HepG2 (cell line): Measurements from ENCODE around the gene MRPL20. TPM values are rescaled to one million over a fixed set of nuclear protein-coding genes. Genes with fewer than 3 reads are reported as not detected.
"Not testable (repeated sequence)": the region's sequence is repeated elsewhere in the genome, so short reads cannot be mapped to it uniquely, and the experiment has no call there.

Experiments
- ATAC-seq: fragments of 200-7000 bp; cut with Tn5 transposase; 3 replicates; pipeline ENCODE4 v1.9.1; 2020; ENCODE audit warnings: mild to moderate bottlenecking, moderate library complexity
- BruUV-seq: library from RNA; stranded (reverse); fragments of 400-500 nt; replicated peaks from 2 replicates; lab custom pipeline; 2021; lab: Mats Ljungman, UMichigan
- CTCF ChIA-PET: fragments of 300-600 bp; formaldehyde crosslinking; extraction: SDS; loops from one replicate; lab custom pipeline; 2021; ENCODE audit warnings: low total read pairs, inconsistent platforms, low intra/inter-chr PET ratio; lab: Yijun Ruan, JAX
- POLR2A ChIA-PET: fragments of 350-600 bp; sonication (Branson Sonifier 250); formaldehyde crosslinking; loops from one replicate; lab custom pipeline; 2020; ENCODE audit warnings: antibody characterized with exemption, inconsistent platforms; lab: Yijun Ruan, JAX
- DNase-seq: peaks from one replicate; pipeline ENCODE4 v3.0.0-alpha.2; 2015; ENCODE audit warnings: low spot score
- FAIRE-seq: peaks from 3 replicates; lab custom pipeline; 2011; peaks lifted over from hg19 to GRCh38; lab: Jason Lieb, UNC
- H2AFZ ChIP-seq: one replicate; pipeline ENCODE4 v1.6.1; 2011; ENCODE audit warnings: low read length, inconsistent platforms
- H3K27ac ChIP-seq: fragments of 300-600 bp; 3 replicates; pipeline ENCODE4 v1.8.0; 2011; ENCODE audit warnings: mixed run types, mild to moderate bottlenecking, mixed read lengths, low read length, inconsistent platforms; ENCODE audit not compliant: insufficient read depth; ENCODE audit errors: extremely low read length
- H3K27me3 ChIP-seq, 2 experiments: fragments of 200-600 bp in 1 of 2; 2 replicates in 1 of 2; 3 replicates in 1 of 2; pipeline versions ENCODE4 v1.6.0 to v1.8.0; 2011; ENCODE audit warnings: low read length in 2 of 2, mild to moderate bottlenecking in 2 of 2, moderate library complexity in 2 of 2, inconsistent platforms in 1 of 2; ENCODE audit not compliant: insufficient read depth in 2 of 2, control insufficient read depth in 1 of 2
- H3K36me3 ChIP-seq, 2 experiments: fragments of 200-600 bp in 1 of 2; replicated peaks in 1 of 2; 2 replicates in 1 of 2; 3 replicates in 1 of 2; pipeline versions ENCODE4 v1.5.1 to v1.8.0; 2011; ENCODE audit warnings: low read length in 2 of 2, inconsistent platforms in 1 of 2; ENCODE audit not compliant: insufficient read depth in 2 of 2, control insufficient read depth in 1 of 2
- H3K4me1 ChIP-seq: 2 replicates; pipeline ENCODE4 v1.5.1; 2012; ENCODE audit warnings: low read length, inconsistent platforms; ENCODE audit not compliant: insufficient read depth
- H3K4me2 ChIP-seq: 2 replicates; pipeline ENCODE4 v1.6.0; 2011; ENCODE audit warnings: low read depth, low read length, inconsistent platforms
- H3K4me3 ChIP-seq, 3 experiments: fragments of 200-600 bp in 1 of 3; sonication (generic), shearing (Covaris generic) in 1 of 3; replicated peaks in 1 of 3; 2 replicates each; pipeline ENCODE4 v1.5.1; 2011 to 2016; ENCODE audit warnings: low read length in 3 of 3, inconsistent platforms in 2 of 3, low read depth in 2 of 3, mild to moderate bottlenecking in 2 of 3, control low read depth in 1 of 3, mixed read lengths in 1 of 3; ENCODE audit not compliant: insufficient read depth in 1 of 3
- H3K79me2 ChIP-seq: one replicate; pipeline ENCODE4 v1.6.1; 2011; ENCODE audit warnings: low read length, inconsistent platforms; ENCODE audit not compliant: insufficient read depth
- H3K9ac ChIP-seq: 2 replicates; pipeline ENCODE4 v1.6.0; 2011; ENCODE audit warnings: mild to moderate bottlenecking, low read depth, low read length, inconsistent platforms; ENCODE audit not compliant: insufficient read depth
- H3K9me3 ChIP-seq: 2 replicates; pipeline ENCODE4 v1.5.1; 2012; ENCODE audit warnings: mild to moderate bottlenecking, low read length
- H4K20me1 ChIP-seq: 2 replicates; pipeline ENCODE4 v1.6.0; 2011; ENCODE audit warnings: inconsistent platforms, mild to moderate bottlenecking, low read length, moderate library complexity; ENCODE audit not compliant: insufficient read depth
- CENPX ChIP-seq: sonication (generic); formaldehyde crosslinking; IDR thresholded peaks from 2 replicates; pipeline ENCODE4 v1.9.0; 2021; ENCODE audit warnings: mild to moderate bottlenecking, missing genetic modification reagents, moderate library complexity
- NFATC3 ChIP-seq: sonication (generic); formaldehyde crosslinking; IDR thresholded peaks from 2 replicates; pipeline ENCODE4 v1.5.1; 2020; ENCODE audit warnings: mild to moderate bottlenecking, missing genetic modification reagents
- YEATS2 ChIP-seq: sonication (generic); formaldehyde crosslinking; IDR thresholded peaks from 2 replicates; pipeline ENCODE4 v1.4.0; 2020; ENCODE audit warnings: missing genetic modification reagents, borderline replicate concordance
- ZKSCAN1 ChIP-seq: fragments of 150-350 bp; IDR thresholded peaks from 2 replicates; pipeline ENCODE4 v1.6.1; 2014; ENCODE audit warnings: low read length
- WGBS: methylation state at CpG from one replicate; pipeline ENCODE4 v1.1.6; 2017; ENCODE audit warnings: low lambda C conversion rate; 5-methylcytosine and 5-hydroxymethylcytosine counted together
- in situ Hi-C: cut with HindIII; loops from 2 replicates; pipeline ENCODE4 v1.10.0; 2017; ENCODE audit warnings: low pct_unique_long_range_greater_than_20kb; ENCODE audit not compliant: extremely low pct_ligation_motif_present
- intact Hi-C: fragments of 100-400 bp; cut with micrococcal nuclease; formaldehyde crosslinking; loops from one replicate; pipeline ENCODE4 v1.10.0; 2022; ENCODE audit not compliant: unreplicated experiment
- polyA plus RNA-seq, 8 experiments: library from polyadenylated mRNA; depleted of rRNA in 3 of 8; stranded (reverse) in 7 of 8; unstranded in 1 of 8; fragments of >200 nt; fragmentation: Illumina TruSeq in 4 of 8; extraction: Trizol in 4 of 8; gene quantifications; 2 replicates each; pipeline versions ENCODE4 v1.2.1 to v1.2.3, GENCODE V29; 2011 to 2016; ENCODE audit warnings: low read depth in 4 of 8, missing spikeins in 1 of 8, mixed read lengths in 1 of 8; ENCODE audit not compliant: insufficient read depth in 1 of 8
- total RNA-seq, 5 experiments: library from RNA; depleted of rRNA; stranded (reverse); fragments of >200 nt; fragmentation: Illumina TruSeq; extraction: Trizol; gene quantifications; 2 replicates each; pipeline ENCODE4 v1.2.3, GENCODE V29; 2016; ENCODE audit warnings: low read depth in 1 of 5

The MRPL20 gene
- total and polyA plus RNA-seq, 2 of the 13 experiments (the other 11 are each of a cell fraction or from before 2014, with no cell fraction given), result 59.2 to 127 TPM

GRCh38 chr1:1455366-1455884, 48.3 kb upstream of the MRPL20 start:
- CTCF ChIA-PET, result no interaction called here
- BruUV-seq, result no TSS peak

GRCh38 chr1:1454286-1455056, 47.4 kb upstream of the MRPL20 start:
- POLR2A ChIA-PET, result interaction anchor here (0.7 kb wide), 1 partner anchor 106 kb away, joined by 3 read pairs; no protein-coding TSS in a partner anchor
- ATAC-seq, result not testable (repeated sequence)

More at GRCh38 chr1:1455366-1455884, 48.3 kb upstream of the MRPL20 start:
- H3K27me3 ChIP-seq, result peaks cover 5 to 14% of the 10 kb centered on the region in 2 experiments; a peak in 3 of 5 replicates
- no peak; the same call in 2 of the 3 replicates for ATAC-seq
- H3K27ac ChIP-seq, result no peak overlapping the region
- no peaks in the 10 kb centered on the region for H3K36me3 ChIP-seq
- H3K9ac ChIP-seq, result no peak overlapping the region
- no peaks in the 10 kb centered on the region for H3K79me2 ChIP-seq
- H4K20me1 ChIP-seq, result no peaks in the 10 kb centered on the region
- 64% methylated on average over 4 of the region's 30 CpGs for WGBS
- no peak overlapping the region for H3K4me3 ChIP-seq
- no peaks in the 10 kb centered on the region for H3K9me3 ChIP-seq
- no peak for FAIRE-seq
- POLR2A ChIA-PET, result no interaction called here
- DNase-seq, result no peak
- no peak overlapping the region for H3K4me2 ChIP-seq
- in situ Hi-C loops (no loop called here), intact Hi-C loops (no loop called here)
- no peak overlapping the region for H2AFZ ChIP-seq
- no peak for TF ChIP-seq NFATC3
- TF ChIP-seq YEATS2, result no peak
- no peak for TF ChIP-seq ZKSCAN1
- no peak for TF ChIP-seq CENPX (CRISPR knock-in tag)
- H3K4me1 ChIP-seq, result peaks cover 7% of the 10 kb centered on the region

More at GRCh38 chr1:1454286-1455056, 47.4 kb upstream of the MRPL20 start:
- H3K27ac ChIP-seq, FAIRE-seq, intact Hi-C loops, H2AFZ ChIP-seq, H3K79me2 ChIP-seq, H3K4me1 ChIP-seq, in situ Hi-C loops, H3K36me3 ChIP-seq, BruUV-seq, H3K9ac ChIP-seq, CTCF ChIA-PET, H3K4me3 ChIP-seq, DNase-seq, H3K4me2 ChIP-seq, H3K9me3 ChIP-seq, H4K20me1 ChIP-seq: not testable (repeated sequence)
- peaks cover 3 to 12% of the 10 kb centered on the region in 2 experiments; a peak in 4 of 5 replicates for H3K27me3 ChIP-seq
- WGBS, result 61% methylated on average over 16 of the region's 41 CpGs
